Activated T-cell treated with anti-CD3 and anti-CD28 coated beads for 4 hours (primary cell): ENCODE results near the gene MARCOL.
"Not testable (repeated sequence)": the region's sequence is repeated elsewhere in the genome, so short reads cannot be mapped to it uniquely, and the experiment has no call there.

Experiments used
- DNase-seq: peaks from one replicate; pipeline ENCODE4 v3.0.0-alpha.2; 2020

Gene MARCOL

GRCh38 chr5:148268566-148268965, 30.2 kb downstream of the MARCOL start, which contains the start of gene SPINK13:
TSS of gene SPINK13 (plus strand) at chr5:148268794. CDS start at chr5:148270073, 1,279 bp downstream.
- DNase-seq = no peak

GRCh38 chr5:148275129-148275528, 36.8 kb downstream of the MARCOL start:
- not testable (repeated sequence) for DNase-seq

GRCh38 chr5:148280893-148281292, 42.6 kb downstream of the MARCOL start:
- DNase-seq = not testable (repeated sequence)

GRCh38 chr5:148281336-148281735, 43.0 kb downstream of the MARCOL start:
- not testable (repeated sequence) for DNase-seq

GRCh38 chr5:148290271-148291195, 52.2 kb downstream of the MARCOL start:
- DNase-seq = no peak
